HG02885 (cell line): ENCODE results near the gene PLEKHA6.
A peak's percentile ranks its signal among the peaks of the same experiment; 100 is the strongest.

Experiments used
- ATAC-seq: cut with Tn5 transposase; IDR thresholded peaks from one replicate; pipeline ENCODE4 v1.9.1; 2021; ENCODE audit warnings: mild to moderate bottlenecking; ENCODE audit not compliant: unreplicated experiment, poor library complexity

Gene PLEKHA6, protein sequence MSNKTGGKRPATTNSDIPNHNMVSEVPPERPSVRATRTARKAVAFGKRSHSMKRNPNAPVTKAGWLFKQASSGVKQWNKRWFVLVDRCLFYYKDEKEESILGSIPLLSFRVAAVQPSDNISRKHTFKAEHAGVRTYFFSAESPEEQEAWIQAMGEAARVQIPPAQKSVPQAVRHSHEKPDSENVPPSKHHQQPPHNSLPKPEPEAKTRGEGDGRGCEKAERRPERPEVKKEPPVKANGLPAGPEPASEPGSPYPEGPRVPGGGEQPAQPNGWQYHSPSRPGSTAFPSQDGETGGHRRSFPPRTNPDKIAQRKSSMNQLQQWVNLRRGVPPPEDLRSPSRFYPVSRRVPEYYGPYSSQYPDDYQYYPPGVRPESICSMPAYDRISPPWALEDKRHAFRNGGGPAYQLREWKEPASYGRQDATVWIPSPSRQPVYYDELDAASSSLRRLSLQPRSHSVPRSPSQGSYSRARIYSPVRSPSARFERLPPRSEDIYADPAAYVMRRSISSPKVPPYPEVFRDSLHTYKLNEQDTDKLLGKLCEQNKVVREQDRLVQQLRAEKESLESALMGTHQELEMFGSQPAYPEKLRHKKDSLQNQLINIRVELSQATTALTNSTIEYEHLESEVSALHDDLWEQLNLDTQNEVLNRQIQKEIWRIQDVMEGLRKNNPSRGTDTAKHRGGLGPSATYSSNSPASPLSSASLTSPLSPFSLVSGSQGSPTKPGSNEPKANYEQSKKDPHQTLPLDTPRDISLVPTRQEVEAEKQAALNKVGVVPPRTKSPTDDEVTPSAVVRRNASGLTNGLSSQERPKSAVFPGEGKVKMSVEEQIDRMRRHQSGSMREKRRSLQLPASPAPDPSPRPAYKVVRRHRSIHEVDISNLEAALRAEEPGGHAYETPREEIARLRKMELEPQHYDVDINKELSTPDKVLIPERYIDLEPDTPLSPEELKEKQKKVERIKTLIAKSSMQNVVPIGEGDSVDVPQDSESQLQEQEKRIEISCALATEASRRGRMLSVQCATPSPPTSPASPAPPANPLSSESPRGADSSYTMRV

DNA sequence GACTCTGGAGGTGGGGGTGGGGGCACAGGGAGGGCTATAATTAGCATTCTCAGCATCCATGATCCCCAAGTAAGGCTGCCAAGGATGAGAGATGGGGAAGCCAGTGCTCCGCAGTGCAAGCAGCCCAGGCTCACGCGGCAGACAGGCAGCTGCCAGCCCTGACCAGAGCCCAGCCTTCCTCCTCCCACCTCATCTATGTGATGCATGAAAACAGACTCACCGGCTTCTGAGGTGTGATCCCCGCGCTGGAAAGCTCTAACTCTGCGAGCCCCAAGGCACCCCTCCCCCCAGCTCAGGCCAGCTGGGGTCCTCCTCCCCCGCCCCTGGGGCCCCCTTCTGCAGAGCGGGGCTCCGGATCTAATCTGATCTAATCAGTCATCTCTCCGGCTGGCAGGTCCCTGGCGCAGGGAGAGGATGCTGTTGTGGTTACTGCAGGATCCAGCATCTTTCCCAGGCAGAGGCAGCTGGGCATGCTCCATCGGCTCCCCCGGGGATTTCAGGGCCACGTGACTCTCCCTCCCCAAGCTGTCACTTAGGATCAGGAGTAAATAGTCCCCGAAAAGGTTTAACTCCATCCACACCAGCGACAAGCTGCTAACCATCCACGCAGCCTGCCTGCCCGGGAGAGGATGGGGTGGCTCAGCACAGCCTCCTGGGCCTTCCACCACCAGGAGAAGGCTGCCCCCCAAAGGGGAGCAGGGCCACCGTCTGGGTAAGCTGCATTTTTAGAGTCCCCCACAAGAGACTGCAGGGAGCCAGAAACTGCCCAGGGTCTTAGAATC, at the start of gene PLEKHA6:
TSS of gene PLEKHA6 (minus strand) at position 456 of the 782 bp plus-strand sequence. CDS start 86,202 bp downstream, outside the sequence.
- no peak for ATAC-seq

DNA sequence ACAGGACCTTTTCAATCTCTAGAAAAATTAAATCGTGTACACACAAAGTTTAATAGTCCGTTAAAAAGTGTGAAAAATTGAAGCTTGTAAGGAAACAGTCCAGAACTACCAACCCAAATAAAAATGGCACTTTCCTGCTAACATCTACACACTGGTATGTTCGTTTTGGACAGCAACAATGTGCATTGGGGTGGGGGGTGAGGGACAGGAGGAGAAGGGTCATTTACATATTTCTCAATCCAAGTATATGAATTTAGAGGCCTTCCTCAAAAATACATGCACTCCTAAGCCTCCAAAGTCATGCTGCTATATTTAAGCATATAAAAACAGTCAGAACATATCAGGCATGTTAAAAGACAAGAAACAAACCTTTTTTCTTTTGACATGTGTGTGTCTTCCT, 49.4 kb upstream of the PLEKHA6 start:
- ATAC-seq: no peak

- no peak for ATAC-seq
Measured at GRCh38 chr1:204408602-204409001, 48.9 kb upstream of the PLEKHA6 start.

DNA sequence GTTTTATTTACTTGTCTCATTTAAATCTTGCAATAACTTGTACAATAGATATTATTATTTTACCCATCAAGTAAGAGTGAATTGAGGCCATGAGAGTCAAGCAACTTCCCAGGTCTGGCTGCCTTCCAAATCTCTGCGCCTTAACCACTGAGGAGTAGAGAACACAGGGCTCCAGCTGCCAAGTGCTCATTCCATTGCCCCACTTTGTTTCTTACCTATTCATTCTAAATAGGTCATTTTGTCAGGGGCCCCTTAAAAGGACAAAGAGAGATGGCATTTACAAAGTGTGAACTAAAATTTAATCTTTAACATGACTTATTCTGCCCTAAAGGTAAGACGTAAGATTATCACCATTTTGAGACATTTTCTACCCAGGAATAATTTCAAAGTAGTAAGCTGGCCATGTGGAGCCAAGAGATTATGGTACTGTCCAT, 48.4 kb upstream of the PLEKHA6 start:
- ATAC-seq: no peak

- no peak for ATAC-seq
Measured at GRCh38 chr1:204407295-204407971, 47.7 kb upstream of the PLEKHA6 start.

DNA sequence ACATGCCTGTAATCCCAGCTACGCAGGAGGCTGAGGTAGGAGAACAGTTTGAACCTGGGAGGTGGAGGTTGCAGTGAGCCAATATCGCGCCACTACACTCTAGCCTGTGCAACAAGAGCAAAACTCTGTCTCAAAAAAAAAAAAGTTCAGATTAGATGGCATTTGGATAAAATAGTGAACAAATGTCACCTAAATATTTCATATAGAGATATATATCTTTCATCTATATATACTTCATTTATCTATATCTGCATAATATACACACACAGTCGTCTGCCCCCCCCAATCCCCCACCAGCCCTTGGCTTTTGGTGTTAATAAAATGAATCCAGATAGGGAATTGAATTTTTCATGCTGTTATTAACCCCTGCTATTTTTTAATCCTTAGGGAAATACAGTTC, 46.9 kb upstream of the PLEKHA6 start:
- ATAC-seq: no peak

GRCh38 chr1:204405988-204406387, 46.3 kb upstream of the PLEKHA6 start:
- ATAC-seq: no peak

- no peak for ATAC-seq
Measured at GRCh38 chr1:204404629-204405028, 44.9 kb upstream of the PLEKHA6 start.

DNA sequence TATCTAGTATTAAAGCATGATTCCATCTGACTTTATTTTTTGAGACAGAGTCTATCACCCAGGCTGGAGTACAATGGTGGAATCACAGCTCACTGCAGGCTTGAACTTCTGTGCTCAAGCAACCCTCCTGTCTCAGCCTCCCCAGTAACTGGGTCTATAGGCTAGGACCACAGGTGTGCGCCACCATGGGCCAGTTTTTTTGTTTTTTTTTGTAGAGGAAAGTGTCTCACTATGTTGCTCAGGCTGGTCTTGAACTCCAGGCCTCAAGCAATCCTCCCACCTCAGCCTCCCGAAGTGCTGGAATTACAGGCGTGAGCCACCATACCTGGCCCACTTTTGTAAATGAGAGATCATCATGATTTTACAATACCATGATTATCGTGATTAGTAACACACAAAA, 42.7 kb upstream of the PLEKHA6 start:
- no peak for ATAC-seq

- no peak for ATAC-seq
Measured at GRCh38 chr1:204401730-204402129, 42.0 kb upstream of the PLEKHA6 start.

- no peak for ATAC-seq
Measured at GRCh38 chr1:204400882-204401510, 41.3 kb upstream of the PLEKHA6 start.

- ATAC-seq: peak; percentile 66
Measured at GRCh38 chr1:204398197-204399125, 38.7 kb upstream of the PLEKHA6 start.

DNA sequence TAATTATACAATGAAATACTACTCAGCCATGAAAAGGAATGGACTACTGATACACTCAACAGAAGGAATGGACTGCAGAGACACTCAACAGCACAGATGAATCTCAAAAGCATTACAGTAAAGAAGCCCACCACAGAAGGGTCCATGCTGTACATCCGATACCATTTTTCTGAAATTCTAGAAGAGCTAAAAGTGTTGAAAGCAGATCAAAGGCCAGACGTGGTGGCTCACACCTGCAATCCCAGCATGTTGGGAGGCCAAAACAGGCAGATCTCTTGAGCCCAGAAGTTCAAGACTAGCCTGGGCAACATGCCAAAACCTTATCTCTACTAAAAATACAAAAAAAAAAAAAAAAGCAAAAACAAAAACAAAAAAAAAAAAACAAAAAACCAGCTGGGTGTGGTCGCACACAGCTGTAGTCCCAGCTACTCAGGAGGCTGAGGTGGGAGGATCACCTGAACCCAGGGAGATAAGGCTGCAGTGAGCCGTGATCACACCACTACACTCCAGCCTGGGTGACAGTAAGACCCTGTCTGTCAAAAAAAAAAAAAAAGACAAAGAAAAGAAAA, 36.4 kb upstream of the PLEKHA6 start:
- ATAC-seq: no peak

DNA sequence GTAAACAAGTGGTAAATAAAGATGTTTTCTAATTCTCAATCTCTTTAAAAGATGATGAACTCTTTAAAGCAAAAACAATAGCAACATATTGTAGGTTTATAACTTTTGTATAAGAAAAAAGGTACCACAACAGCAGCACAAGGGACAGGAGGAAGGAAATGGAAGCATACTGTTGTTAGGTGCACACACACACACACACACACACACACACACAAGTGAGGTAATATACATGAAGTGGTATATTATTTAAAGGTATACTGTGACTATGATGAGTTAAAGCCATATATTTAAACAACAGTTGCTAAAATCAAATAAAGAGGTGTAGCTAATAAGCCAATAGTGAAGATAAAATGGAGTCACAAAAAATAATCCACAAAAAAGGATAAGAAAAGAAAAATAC, 31.9 kb upstream of the PLEKHA6 start:
- ATAC-seq: no peak

GRCh38 chr1:204390751-204391466, 31.2 kb upstream of the PLEKHA6 start:
- no peak for ATAC-seq

DNA sequence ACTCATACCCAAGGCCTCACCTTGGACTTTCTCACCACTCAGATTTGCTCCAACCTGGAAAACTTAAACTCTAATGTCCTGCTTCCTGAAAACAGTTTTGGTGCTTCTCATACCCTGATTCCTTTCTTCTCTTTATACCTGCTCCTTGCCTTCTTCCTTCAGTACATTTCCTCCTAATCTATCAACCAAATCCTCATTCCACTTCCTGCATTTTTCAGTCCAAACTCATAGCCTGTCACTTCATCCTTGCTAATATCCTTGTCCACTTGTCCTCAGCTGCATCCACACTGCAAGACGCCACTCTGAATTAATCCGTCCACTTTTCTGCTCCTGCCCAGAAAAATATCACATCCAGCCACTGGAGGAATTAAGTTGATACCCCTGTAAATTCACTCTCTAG, 26.0 kb upstream of the PLEKHA6 start:
- ATAC-seq: no peak

- no peak for ATAC-seq
Measured at GRCh38 chr1:204384636-204385352, 25.1 kb upstream of the PLEKHA6 start.
